Right lobe of liver (tissue), 6 donors: ENCODE data around the gene UPF1. TPM values are rescaled to one million over a fixed set of nuclear protein-coding genes. Genes with fewer than 3 reads are reported as not detected.

Experiments used
- ATAC-seq, 4 donors: fragments of 200-7000 bp; cut with Tn5 transposase; one replicate each; pipeline ENCODE4 v1.9.1; 2020; ENCODE audit warnings: mild to moderate bottlenecking in 4 of 4, moderate library complexity in 4 of 4
- DNase-seq, 3 donors: peaks; one replicate each; pipeline ENCODE4 v3.0.0-alpha.2; 2020
- H3K27ac ChIP-seq, 3 donors: fragments of 200-600 bp; one replicate each; pipeline ENCODE4 v1.8.0; 2022
- H3K27me3 ChIP-seq, 2 donors: fragments of 200-600 bp; one replicate each; pipeline ENCODE4 v1.8.0; 2022
- H3K36me3 ChIP-seq, 4 donors: fragments of 200-600 bp; sonication (generic) in 1 of 4; one replicate each; pipeline versions ENCODE4 v1.5.1 to v1.8.0; 2017 to 2022; ENCODE audit warnings: control low read depth in 1 of 4
- H3K4me1 ChIP-seq, 4 donors: fragments of 200-600 bp; sonication (generic) in 1 of 4; one replicate each; pipeline versions ENCODE4 v1.5.1 to v1.8.0; 2017 to 2022; ENCODE audit warnings: control low read depth in 1 of 4
- H3K4me3 ChIP-seq, 3 donors: fragments of 200-600 bp; one replicate each; pipeline ENCODE4 v1.8.0; 2022
- H3K9me3 ChIP-seq, 4 donors: fragments of 200-600 bp; sonication (generic) in 1 of 4; one replicate each; pipeline versions ENCODE4 v1.5.1 to v1.8.0; 2017 to 2022; ENCODE audit warnings: control low read depth in 1 of 4
- POLR2A ChIP-seq: fragments of 450-650 bp; IDR thresholded peaks from one replicate; pipeline ENCODE4 v1.6.1; 2017; ENCODE audit warnings: antibody characterized with exemption, mild to moderate bottlenecking
- WGBS: methylation state at CpG from one replicate; pipeline ENCODE4 v1.1.6; 2018; ENCODE audit warnings: low coverage, low lambda C conversion rate; ENCODE audit not compliant: insufficient coverage; ENCODE audit errors: missing lambda C conversion rate; 5-methylcytosine and 5-hydroxymethylcytosine counted together
- intact Hi-C, 2 donors: fragments of 100-400 bp; cut with DNase I; formaldehyde crosslinking; loops; one replicate each; pipeline versions ENCODE4 v1.11.2 to v1.14.1; 2022
- total RNA-seq, 6 experiments: library from RNA; depleted of rRNA in 2 of 6; stranded (reverse); fragments of >200 nt in 2 of 6; fragmentation: NEBNext Ultra II Directional in 3 of 6; extraction: Animal tissue kit (Norgen Biotek cat#: 25700) in 3 of 6; gene quantifications; one replicate each; pipeline versions ENCODE4 v1.1.0 to v1.2.4, GENCODE V29; 2016 to 2023
- TF ChIP-seq, protein P1 (sequence below), 4 donors: fragments of 200-600 bp in 3 of 4; fragments of 450-650 bp in 1 of 4; IDR thresholded peaks; one replicate each; pipeline versions ENCODE4 v1.5.1 to v1.8.0; 2016 to 2022; ENCODE audit warnings: antibody characterized with exemption in 4 of 4, mild to moderate bottlenecking in 2 of 4
- donor health status: DM: no; HTN: yes; CAD: no.
- donor health status: DM: no; HTN: no; CAD: no.
- donor health status: DM: no; HTN: no; CAD: no.
- donor health status: DM: no; HTN: yes; CAD: no.
- donor health status: DM: no; HTN: yes; CAD: no.

Gene UPF1
- total RNA-seq, 6 experiments from 2014 or later = 34.0 to 61.0 (median 41.3) TPM

DNA sequence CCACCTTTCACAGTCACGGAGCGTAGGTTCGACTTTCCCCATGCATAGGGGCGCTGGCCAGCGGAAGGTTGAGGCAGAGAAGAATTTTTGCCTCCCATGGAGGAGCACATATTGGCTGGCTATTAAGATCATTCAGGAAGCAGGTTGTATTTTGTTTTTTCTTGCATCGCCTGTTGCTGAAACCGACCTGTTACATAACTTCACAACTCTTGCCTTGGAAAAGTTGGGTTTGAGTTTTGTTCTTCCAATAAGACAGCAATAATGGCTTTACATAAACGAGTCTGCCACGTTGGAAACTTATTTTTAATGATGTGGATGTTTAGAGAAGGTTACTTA is 1.4 kb downstream of the UPF1 start:
- ATAC-seq (peak in 2 of 4 donors; percentile 2 to 4), DNase-seq (no peak)
- Histone ChIP-seq H3K27me3 (no peaks in the 10 kb centered on the region), H3K9me3 (no peaks in the 10 kb centered on the region), H3K4me1 (peaks cover 0 to 47% (median 10%) of the 10 kb centered on the region in 4 donors), H3K36me3 (peaks cover 0 to 5% (median 0%) of the 10 kb centered on the region in 4 donors), H3K4me3 (peak overlapping the region; percentile 74 to 91 (median 78)), H3K27ac (peak overlapping the region; percentile 76 to 92 (median 84))
- intact Hi-C loops = no loop called here
- WGBS = 0% methylated on average over 7 of the region's 9 CpGs
- TF ChIP-seq POLR2A = no peak
- TF ChIP-seq, protein P1, sequence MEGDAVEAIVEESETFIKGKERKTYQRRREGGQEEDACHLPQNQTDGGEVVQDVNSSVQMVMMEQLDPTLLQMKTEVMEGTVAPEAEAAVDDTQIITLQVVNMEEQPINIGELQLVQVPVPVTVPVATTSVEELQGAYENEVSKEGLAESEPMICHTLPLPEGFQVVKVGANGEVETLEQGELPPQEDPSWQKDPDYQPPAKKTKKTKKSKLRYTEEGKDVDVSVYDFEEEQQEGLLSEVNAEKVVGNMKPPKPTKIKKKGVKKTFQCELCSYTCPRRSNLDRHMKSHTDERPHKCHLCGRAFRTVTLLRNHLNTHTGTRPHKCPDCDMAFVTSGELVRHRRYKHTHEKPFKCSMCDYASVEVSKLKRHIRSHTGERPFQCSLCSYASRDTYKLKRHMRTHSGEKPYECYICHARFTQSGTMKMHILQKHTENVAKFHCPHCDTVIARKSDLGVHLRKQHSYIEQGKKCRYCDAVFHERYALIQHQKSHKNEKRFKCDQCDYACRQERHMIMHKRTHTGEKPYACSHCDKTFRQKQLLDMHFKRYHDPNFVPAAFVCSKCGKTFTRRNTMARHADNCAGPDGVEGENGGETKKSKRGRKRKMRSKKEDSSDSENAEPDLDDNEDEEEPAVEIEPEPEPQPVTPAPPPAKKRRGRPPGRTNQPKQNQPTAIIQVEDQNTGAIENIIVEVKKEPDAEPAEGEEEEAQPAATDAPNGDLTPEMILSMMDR (IDR thresholded peaks at IDR 0.05) = no peak

DNA sequence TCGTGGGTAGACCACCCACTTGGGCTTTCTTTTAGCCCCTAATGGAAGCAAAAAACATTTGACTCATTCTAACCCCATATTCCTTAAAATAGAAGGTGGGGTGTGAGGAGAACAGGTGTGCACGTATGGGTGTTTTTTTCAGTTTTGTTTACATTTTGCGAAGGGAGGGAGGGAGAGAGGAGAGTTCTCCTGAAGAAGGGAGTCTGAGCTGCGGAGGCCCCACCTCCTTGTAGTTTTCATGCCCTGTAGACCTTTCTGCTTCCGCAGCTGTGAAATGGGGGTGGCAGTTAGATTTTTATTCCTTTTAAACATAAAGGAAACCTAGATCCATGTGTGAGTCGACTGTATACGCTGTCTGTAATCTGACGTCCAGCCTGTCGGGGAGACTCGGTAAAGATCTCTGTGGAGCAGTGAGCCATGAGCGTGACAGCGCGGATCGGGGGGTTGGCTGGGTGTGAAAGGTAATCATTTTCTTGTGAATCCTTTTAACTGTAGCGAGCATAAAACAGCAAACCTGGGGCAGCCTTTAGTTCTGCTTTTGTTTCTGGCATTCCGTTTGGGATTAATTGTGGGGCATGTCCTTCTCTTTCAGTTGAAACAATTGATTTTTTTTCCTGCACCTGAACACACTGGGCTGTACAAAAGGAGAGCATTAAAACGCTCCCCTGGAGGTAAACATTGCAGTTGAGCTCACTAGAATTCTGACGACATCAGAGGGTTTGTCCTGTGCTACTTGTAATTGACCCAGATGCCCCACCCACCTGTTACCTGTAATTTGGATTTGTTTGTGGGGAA is 2.3 kb downstream of the UPF1 start:
- 8% methylated on average over 18 of the region's 18 CpGs for WGBS
- DNase-seq = peak in 1 of 3 donors; percentile 52
- TF ChIP-seq, protein P1 (IDR thresholded peaks at IDR 0.05) = no peak
- no peak for TF ChIP-seq POLR2A
- Histone ChIP-seq H3K9me3 (no peaks in the 10 kb centered on the region), H3K36me3 (peaks cover 0 to 5% (median 0%) of the 10 kb centered on the region in 4 donors), H3K4me1 (peaks cover 0 to 51% (median 11%) of the 10 kb centered on the region in 4 donors), H3K27ac (peak overlapping the region in 2 of 3 donors; percentile 84 to 92), H3K4me3 (peak overlapping the region; percentile 74 to 91 (median 78)), H3K27me3 (no peaks in the 10 kb centered on the region)
- intact Hi-C loops = no loop called here
- peak; percentile 41 to 67 (median 58) for ATAC-seq

DNA sequence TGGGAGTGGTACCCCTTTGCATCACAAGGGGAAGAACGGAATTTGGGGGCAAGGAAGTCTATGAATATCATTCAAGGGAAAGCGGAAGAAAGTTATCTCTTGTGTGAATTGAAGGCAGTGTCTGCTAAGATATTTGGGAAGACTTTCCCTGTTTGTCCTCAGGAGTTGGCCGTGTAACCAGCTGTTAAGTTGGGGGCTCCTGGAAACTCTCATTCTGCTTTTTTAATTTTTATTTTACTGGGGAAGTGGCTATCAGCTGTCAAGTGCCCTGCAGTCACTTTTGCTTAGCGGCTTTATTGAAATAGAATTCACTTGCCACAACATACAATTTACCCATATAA is 2.9 kb downstream of the UPF1 start:
- WGBS = 51% methylated on average over 4 of the region's 4 CpGs
- intact Hi-C loops = no loop called here
- H3K4me3 ChIP-seq = peak overlapping the region in 1 of 3 donors; percentile 91
- no peaks in the 10 kb centered on the region for H3K9me3 ChIP-seq
- no peak for DNase-seq
- H3K36me3 ChIP-seq = peaks cover 0 to 5% (median 0%) of the 10 kb centered on the region in 4 donors
- no peak for ATAC-seq
- H3K4me1 ChIP-seq = peaks cover 0 to 56% (median 13%) of the 10 kb centered on the region in 4 donors
- peak overlapping the region in 2 of 3 donors; percentile 84 to 92 for H3K27ac ChIP-seq
- H3K27me3 ChIP-seq = no peaks in the 10 kb centered on the region
- TF ChIP-seq POLR2A = no peak
- TF ChIP-seq, protein P1 (IDR thresholded peaks at IDR 0.05) = no peak

DNA sequence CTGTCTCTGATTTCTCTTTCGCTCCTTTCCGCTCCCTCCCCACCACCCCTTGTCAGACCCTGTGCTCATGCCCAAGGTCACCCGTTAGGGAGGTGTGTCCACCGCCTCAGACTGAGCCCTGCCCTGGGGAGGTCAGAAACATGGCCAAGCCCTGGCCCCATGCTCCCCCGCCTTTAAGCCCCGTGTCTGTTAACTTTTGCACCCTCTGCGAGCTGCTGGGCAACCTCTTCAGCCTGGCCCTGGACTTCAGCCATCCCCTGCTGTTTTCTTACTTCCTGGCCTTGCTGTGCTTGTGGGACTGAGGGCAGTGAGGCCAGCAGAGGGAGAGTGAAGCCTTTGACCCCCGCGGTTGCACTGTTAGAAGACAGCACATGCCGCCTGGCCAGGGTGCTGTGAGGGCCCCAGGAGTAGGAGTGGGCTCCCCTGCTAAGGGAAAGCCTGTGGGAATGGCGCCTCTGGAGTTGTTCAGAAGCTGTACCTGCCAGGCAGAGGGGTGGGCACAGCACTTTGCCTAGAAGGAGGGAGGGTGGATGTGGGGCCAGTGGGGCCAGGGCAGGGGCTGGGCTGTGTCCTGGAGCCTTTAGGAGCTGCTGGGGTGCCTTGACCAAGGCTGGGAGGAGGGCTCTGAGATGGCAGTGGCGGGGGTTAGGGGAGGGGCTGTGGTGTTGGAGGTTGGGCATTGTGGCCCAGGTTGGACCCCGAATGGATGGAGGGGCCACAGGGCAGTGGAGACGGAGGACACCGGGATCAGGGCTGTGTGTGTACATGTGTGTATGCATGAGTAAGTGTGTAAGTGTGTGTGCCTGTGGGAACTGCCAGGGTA is 7.9 kb downstream of the UPF1 start:
- Histone ChIP-seq H3K36me3 (peaks cover 0 to 5% (median 0%) of the 10 kb centered on the region in 4 donors), H3K4me3 (peak overlapping the region in 1 of 3 donors; percentile 4), H3K27me3 (no peaks in the 10 kb centered on the region), H3K27ac (peak overlapping the region in 2 of 3 donors; percentile 42 to 44), H3K9me3 (no peaks in the 10 kb centered on the region), H3K4me1 (peaks cover 0 to 70% (median 21%) of the 10 kb centered on the region in 4 donors)
- 28% methylated on average over 9 of the region's 15 CpGs for WGBS
- DNase-seq (peak; percentile 63 to 91 (median 89)), ATAC-seq (peak; percentile 91 to 93 (median 91))
- TF ChIP-seq POLR2A = no peak
- TF ChIP-seq, protein P1 (IDR thresholded peaks at IDR 0.05) = peak in 2 of 4 donors; percentile 12 to 17
- intact Hi-C loops = no loop called here
